Esophagus (tissue), 2 donors: ENCODE data around the gene TRAPPC5. TPM values are rescaled to one million over a fixed set of nuclear protein-coding genes. Genes with fewer than 3 reads are reported as not detected.

Experiments
- H3K27ac ChIP-seq, 2 donors: one replicate each; pipeline ENCODE4 v1.5.1; 2013; ENCODE audit warnings: low read depth in 2 of 2, mild to moderate bottlenecking in 2 of 2, inconsistent platforms in 1 of 2, low read length in 1 of 2, moderate library complexity in 1 of 2
- H3K27me3 ChIP-seq, 2 donors: one replicate each; pipeline ENCODE4 v1.6.1; 2013; ENCODE audit warnings: low read length in 2 of 2, control low read depth in 1 of 2, mild to moderate bottlenecking in 1 of 2; ENCODE audit not compliant: insufficient read depth in 2 of 2, control insufficient read depth in 1 of 2
- H3K36me3 ChIP-seq, 2 donors: one replicate each; pipeline ENCODE4 v1.6.1; 2013; ENCODE audit warnings: low read length in 1 of 2; ENCODE audit not compliant: control insufficient read depth in 2 of 2, insufficient read depth in 2 of 2
- H3K4me1 ChIP-seq, 2 donors: one replicate each; pipeline ENCODE4 v1.6.1; 2013; ENCODE audit warnings: low read length in 1 of 2; ENCODE audit not compliant: control insufficient read depth in 2 of 2, insufficient read depth in 2 of 2
- H3K4me3 ChIP-seq, 2 donors: one replicate each; pipeline ENCODE4 v1.5.1; 2013; ENCODE audit warnings: low read length in 2 of 2, mild to moderate bottlenecking in 2 of 2, low read depth in 1 of 2, moderate library complexity in 1 of 2
- H3K9me3 ChIP-seq, 2 donors: one replicate each; pipeline ENCODE4 v1.6.1; 2013; ENCODE audit warnings: mild to moderate bottlenecking in 2 of 2, low read depth in 1 of 2, low read length in 1 of 2, moderate library complexity in 1 of 2; ENCODE audit not compliant: control insufficient read depth in 2 of 2, insufficient read depth in 1 of 2
- WGBS, 2 donors: extraction: QIAGEN DNeasy Blood & Tissue Kit; methylation state at CpG; one replicate each; pipeline ENCODE4 v1.1.7; 2013; 5-methylcytosine and 5-hydroxymethylcytosine counted together
- polyA plus RNA-seq, 2 donors: library from polyadenylated mRNA; stranded (reverse); fragments of 200-250 nt; gene quantifications; one replicate each; pipeline ENCODE4 v1.2.3, GENCODE V29; 2013
- donor health status: healthy with polysubstance abuse.
- donor health status: Bipolar disorder and iron deficiency.

TRAPPC5 gene
- polyA plus RNA-seq, 2 donors = 133 to 137 TPM

DNA sequence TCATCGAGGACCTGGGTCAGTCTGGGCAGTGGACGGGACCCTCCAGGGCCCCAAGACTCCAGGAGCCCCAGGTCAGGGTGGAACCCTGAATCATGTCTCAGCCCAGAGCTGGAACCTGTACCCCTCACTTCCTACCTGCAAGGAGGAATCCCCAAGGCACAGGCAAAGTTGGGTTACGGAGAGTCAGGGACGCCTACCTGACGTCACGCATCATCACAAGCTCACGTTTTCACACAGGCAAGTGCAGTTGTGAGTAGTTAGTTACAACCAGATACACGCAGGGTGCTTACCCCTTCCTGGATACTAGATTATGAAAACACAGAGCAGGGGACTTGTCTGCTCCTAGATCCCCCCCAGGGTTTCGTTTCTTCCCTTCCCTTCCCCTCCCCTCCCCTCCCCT lies 9.8 kb upstream of the TRAPPC5 start:
- no peaks in the 10 kb centered on the region for H3K27me3 ChIP-seq
- H3K9me3 ChIP-seq = no peaks in the 10 kb centered on the region
- H3K4me3 ChIP-seq = no peak overlapping the region
- H3K36me3 ChIP-seq = no peaks in the 10 kb centered on the region
- no peak overlapping the region for H3K27ac ChIP-seq
- WGBS, 2 donors = 27 to 30% methylated on average over 9 of the region's 9 CpGs
- no peaks in the 10 kb centered on the region for H3K4me1 ChIP-seq

DNA sequence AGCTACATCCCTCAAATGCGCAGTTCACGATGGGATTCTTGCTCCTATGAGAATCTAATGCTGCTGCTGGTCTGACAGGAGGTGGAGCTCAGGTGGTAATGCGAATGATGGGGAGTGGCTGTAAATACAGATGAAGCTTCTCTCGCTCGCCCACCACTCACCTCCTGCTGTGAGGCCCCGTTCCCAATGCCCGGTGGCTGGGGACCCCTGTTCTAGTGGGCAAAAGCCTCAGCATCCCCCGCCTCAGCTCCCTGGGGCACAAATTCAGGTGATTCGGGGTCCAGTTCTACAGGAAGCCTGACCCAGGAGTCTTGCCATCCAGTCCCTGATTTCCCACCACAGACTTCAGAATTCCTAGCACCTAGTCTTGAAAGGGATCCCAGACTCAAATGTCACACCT lies 8.1 kb upstream of the TRAPPC5 start:
- no peak overlapping the region for H3K27ac ChIP-seq
- WGBS, 2 donors = 44 to 47% methylated on average over 9 of the region's 9 CpGs
- no peaks in the 10 kb centered on the region for H3K9me3 ChIP-seq
- H3K4me3 ChIP-seq = no peak overlapping the region
- H3K4me1 ChIP-seq = no peaks in the 10 kb centered on the region
- H3K27me3 ChIP-seq = no peaks in the 10 kb centered on the region
- H3K36me3 ChIP-seq = no peaks in the 10 kb centered on the region

DNA sequence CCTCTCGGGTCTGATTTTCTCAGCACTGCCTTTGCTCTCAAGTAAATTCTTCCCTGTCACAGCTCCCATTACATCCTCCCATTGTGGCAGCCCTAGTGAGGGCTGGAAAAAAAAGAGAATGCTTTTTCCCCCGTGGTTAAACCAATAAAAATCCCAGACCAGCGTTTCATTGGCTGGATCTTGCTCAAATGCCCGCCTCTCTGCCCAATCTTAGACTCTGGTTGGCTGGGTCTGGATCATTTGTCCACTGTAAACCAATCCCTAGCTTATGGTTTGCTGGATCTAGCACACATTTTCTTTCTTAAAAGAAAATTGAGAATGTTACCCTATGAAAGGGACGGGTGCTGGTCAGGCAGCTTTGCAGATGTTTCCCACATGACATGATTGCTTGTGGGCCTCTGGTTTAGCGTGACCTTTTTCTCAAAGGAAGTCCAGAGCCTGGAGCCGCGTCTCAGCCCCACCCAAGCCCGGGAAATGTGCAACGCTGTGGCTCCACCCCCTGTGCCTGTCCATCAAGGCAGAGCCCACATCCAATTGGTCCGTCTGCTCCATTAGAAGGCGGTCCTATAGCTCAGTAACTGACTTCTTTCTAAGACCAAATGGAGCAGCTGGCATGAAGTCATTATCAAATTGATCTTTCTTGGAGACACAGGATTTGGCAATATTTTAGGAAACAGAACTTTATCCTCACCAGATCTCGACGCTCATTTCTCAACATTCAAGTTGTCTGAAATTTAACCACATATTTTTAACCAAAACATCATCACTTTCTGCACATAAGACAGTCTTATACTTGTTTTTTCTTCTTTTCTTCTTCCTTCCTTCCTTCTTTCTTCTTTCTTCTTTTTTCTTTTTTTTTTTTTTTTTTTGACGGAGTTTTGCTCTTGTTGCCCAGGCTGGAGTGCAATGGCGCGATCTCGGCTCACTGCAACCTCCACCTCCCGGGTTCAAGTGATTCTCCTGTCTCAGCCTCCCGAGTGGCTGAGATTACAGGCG lies 6.3 kb upstream of the TRAPPC5 start:
- WGBS, 2 donors = 50 to 58% methylated on average over 21 of the region's 21 CpGs
- Histone ChIP-seq H3K4me1 (peaks cover 0 to 3% of the 10 kb centered on the region in 2 donors), H3K27ac (no peak overlapping the region), H3K27me3 (no peaks in the 10 kb centered on the region), H3K36me3 (no peaks in the 10 kb centered on the region), H3K4me3 (peak overlapping the region in 1 of 2 donors; percentile 5), H3K9me3 (no peaks in the 10 kb centered on the region)

DNA sequence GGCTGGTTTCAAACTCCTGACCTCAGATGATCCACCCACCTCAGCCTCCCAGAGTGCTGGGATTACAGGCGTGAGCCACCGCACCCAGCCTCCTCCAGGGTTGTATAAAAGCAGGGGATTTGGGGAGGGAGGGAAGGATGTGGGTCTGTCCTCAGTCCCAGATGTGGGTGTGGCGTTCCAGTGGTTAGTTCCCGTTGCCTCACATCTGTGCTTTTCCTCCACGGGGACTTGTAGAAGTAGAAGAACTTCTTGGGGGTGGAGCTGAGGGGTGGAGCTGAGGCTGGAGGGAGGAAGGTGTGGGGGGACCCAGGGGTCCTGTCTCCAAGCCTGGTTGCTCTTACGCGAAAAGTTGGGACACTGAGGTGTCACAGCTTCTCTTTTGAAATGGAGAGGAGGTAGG lies 4.3 kb upstream of the TRAPPC5 start:
- 31 to 35% methylated on average over 5 to 7 of the region's 7 CpGs for WGBS, 2 donors
- H3K4me1 ChIP-seq = peaks cover 0 to 10% of the 10 kb centered on the region in 2 donors
- H3K27me3 ChIP-seq = no peaks in the 10 kb centered on the region
- H3K4me3 ChIP-seq = no peak overlapping the region
- H3K9me3 ChIP-seq = no peaks in the 10 kb centered on the region
- no peak overlapping the region for H3K27ac ChIP-seq
- H3K36me3 ChIP-seq = no peaks in the 10 kb centered on the region

DNA sequence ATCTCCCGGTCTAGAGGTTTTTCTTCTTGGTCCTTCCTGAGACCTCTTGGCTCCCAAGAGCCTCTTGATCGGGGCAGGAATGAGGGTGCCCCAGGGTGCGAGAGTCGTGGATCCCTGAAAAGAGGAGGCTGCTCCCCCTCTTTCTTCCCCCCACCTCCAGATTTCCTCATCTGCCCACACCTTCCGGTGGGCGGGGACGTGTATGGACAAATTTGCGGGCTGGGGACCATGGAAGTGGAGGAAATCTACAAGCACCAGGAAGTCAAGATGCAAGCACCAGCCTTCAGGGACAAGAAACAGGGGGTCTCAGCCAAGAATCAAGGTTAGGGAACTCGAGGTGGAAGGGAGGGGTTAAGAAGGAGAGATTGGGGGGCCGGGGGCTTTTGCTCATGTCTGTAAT lies 3.8 kb upstream of the TRAPPC5 start, which contains the start of gene MCEMP1:
TSS of gene MCEMP1 (plus strand) at position 237 of the 400 bp plus-strand sequence. CDS start at position 268, 31 bp downstream.
- Histone ChIP-seq H3K4me1 (peaks cover 0 to 14% of the 10 kb centered on the region in 2 donors), H3K36me3 (no peaks in the 10 kb centered on the region), H3K4me3 (no peak within 1 kb of the TSS), H3K27ac (no peak within 1 kb of the TSS), H3K27me3 (no peaks in the 10 kb centered on the region), H3K9me3 (no peaks in the 10 kb centered on the region)
- 28 to 35% methylated on average over 10 of the region's 10 CpGs for WGBS, 2 donors

DNA sequence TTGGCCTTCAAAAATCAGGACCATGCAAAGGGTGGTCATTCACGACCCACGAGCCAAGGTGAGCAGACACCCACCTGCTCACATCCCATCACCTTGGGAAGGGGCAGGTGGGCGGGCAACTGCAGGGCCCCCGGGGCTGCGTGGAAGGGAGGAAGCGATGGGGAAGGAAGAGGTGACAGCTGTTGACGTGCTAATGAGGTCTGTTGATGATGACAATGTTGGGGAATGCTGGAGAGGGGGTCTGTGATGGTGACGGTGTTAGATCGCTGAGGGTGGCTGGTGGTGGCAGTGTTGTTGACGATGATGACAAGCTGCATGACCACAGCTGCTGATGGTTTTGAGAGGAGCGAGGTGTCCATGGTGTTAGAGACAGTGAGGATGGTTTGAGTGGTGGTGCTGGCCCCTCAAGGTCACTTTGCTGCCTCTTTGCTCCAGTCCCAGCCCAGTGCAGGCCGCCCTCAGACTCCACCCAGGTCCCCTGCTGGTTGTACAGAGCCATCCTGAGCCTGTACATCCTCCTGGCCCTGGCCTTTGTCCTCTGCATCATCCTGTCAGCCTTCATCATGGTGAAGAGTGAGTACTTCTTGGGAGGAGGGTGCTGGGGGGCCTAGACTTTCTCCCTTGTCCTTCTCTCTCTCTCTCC lies 2.8 kb upstream of the TRAPPC5 start:
- no peaks in the 10 kb centered on the region for H3K27me3 ChIP-seq
- no peaks in the 10 kb centered on the region for H3K9me3 ChIP-seq
- H3K4me1 ChIP-seq = peaks cover 0 to 21% of the 10 kb centered on the region in 2 donors
- no peak overlapping the region for H3K27ac ChIP-seq
- 50 to 54% methylated on average over 12 of the region's 12 CpGs for WGBS, 2 donors
- no peak overlapping the region for H3K4me3 ChIP-seq
- peaks cover 0 to 7% of the 10 kb centered on the region in 2 donors for H3K36me3 ChIP-seq

DNA sequence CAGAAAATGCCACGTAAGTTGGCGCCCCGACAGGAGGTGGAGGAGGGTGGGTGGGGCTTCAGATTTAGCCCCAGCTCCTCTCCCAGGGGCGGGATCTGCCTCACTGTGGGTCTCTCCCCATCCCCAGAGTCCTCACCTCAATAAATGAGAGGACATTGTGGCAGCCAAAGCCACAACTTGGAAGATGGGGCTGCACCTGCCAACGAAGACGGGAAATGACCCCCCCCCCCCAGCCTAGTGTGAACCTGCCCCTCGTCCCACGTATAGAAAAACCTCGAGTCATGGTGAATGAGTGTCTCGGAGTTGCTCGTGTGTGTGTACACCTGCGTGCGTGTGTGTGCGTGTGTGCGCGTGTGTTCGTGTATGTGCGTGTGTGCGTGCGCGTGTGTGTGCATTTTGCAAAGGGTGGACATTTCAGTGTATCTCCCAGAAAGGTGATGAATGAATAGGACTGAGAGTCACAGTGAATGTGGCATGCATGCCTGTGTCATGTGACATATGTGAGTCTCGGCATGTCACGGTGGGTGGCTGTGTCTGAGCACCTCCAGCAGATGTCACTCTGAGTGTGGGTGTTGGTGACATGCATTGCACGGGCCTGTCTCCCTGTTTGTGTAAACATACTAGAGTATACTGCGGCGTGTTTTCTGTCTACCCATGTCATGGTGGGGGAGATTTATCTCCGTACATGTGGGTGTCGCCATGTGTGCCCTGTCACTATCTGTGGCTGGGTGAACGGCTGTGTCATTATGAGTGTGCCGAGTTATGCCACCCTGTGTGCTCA lies 1.5 kb upstream of the TRAPPC5 start:
- Histone ChIP-seq H3K4me1 (peaks cover 0 to 21% of the 10 kb centered on the region in 2 donors), H3K36me3 (peaks cover 0 to 10% of the 10 kb centered on the region in 2 donors), H3K27me3 (no peaks in the 10 kb centered on the region), H3K9me3 (no peaks in the 10 kb centered on the region), H3K27ac (no peak overlapping the region), H3K4me3 (no peak overlapping the region)
- 34 to 35% methylated on average over 30 of the region's 30 CpGs for WGBS, 2 donors

DNA sequence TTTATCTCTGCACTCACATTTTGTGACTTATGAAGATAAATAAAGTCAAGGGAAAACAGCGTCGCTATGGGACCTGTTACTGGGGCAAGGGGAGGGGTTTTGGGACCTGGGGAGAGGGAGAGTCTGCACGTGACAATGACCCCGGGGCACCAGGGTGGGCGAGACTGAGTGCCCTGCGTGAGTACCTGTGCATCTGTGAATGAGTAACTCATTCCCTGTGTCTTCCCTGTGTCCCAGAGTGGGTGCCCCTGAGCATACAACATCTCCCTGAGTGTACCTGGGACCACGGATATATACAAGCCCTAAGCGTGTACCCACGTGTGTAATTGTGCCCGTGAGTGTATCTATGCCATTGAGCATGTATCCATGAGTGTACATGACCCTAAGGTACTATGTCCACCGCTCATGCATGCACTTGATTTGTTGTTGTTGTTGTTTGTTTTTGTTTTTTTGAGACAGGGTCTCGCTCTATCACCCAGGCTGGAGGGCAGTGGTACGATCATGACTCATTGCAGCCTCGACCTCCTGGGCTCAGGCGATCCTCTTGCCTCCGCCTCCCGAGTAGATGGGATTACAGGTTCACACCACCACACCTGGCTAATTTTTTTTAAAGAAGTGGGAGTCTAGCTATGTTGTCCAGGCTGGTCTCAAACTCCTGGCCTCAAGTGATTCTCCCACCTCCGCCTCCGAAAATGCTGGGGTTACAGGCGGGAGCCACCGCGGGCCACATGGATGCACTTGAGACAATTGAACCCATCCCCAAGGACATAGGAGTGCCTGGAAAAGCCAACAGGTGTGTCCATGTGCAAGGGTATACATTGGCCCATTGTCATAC lies 645 bp upstream of the TRAPPC5 start:
- Histone ChIP-seq H3K27ac (no peak overlapping the region), H3K9me3 (no peaks in the 10 kb centered on the region), H3K27me3 (no peaks in the 10 kb centered on the region), H3K4me3 (peak overlapping the region; percentile 95 to 99), H3K4me1 (peaks cover 0 to 21% of the 10 kb centered on the region in 2 donors), H3K36me3 (peaks cover 0 to 10% of the 10 kb centered on the region in 2 donors)
- WGBS, 2 donors = 39 to 40% methylated on average over 22 of the region's 22 CpGs
